Adrenal gland (tissue), 5 donors: ENCODE measurements around the gene UROC1.

Experiments used
- CTCF ChIP-seq, 6 experiments: fragments of 450-650 bp in 4 of 6; fragments of 200-600 bp in 2 of 6; sonication (generic) in 1 of 6; IDR thresholded peaks; 1 replicate in 5 of 6; 2 replicates in 1 of 6; pipeline versions ENCODE4 v1.5.1 to v1.8.0; 2016 to 2021; ENCODE audit warnings: antibody characterized with exemption in 6 of 6, mild to moderate bottlenecking in 2 of 6, moderate library complexity in 1 of 6
- POLR2A ChIP-seq, 2 donors: fragments of 450-650 bp; IDR thresholded peaks; one replicate each; pipeline ENCODE4 v1.6.1; 2017; ENCODE audit warnings: antibody characterized with exemption in 2 of 2, mild to moderate bottlenecking in 2 of 2, moderate library complexity in 1 of 2
- donor health status: DM: no; HTN: no; CAD: no.

GRCh38 chr3:126450219-126450618, 67.4 kb downstream of the UROC1 start:
- TF ChIP-seq CTCF (IDR thresholded peaks at IDR 0.05) (no peak), POLR2A (IDR thresholded peaks at IDR 0.05) (no peak)
